K562 (cell line): ENCODE results near the gene SFXN2. TPM values are rescaled to one million over a fixed set of nuclear protein-coding genes. Genes with fewer than 3 reads are reported as not detected.
A peak's percentile ranks its signal among the peaks of the same experiment; 100 is the strongest.

Experiments
- ATAC-seq: fragments of 200-7000 bp; cut with Tn5 transposase; 3 replicates; pipeline ENCODE4 v1.9.1; 2020; ENCODE audit warnings: moderate library complexity
- BruUV-seq: library from RNA; stranded (reverse); fragments of 400-500 nt; replicated peaks from 2 replicates; lab custom pipeline; 2021; lab: Mats Ljungman, UMichigan
- CTCF ChIA-PET: fragments of 300-600 bp; formaldehyde crosslinking; extraction: SDS; loops from one replicate; lab custom pipeline; 2021; ENCODE audit warnings: low intra/inter-chr PET ratio; lab: Yijun Ruan, JAX
- POLR2A ChIA-PET: fragments of 300-600, 350-650 bp; sonication (Branson Sonifier 250); formaldehyde crosslinking; extraction: SDS; loops from one replicate; lab custom pipeline; 2021; ENCODE audit warnings: antibody characterized with exemption, inconsistent platforms; lab: Yijun Ruan, JAX
- DNase-seq, 4 experiments: peaks; one replicate each; pipeline versions ENCODE4 v3.0.0 to v3.0.0-alpha.2; 2011 to 2018; ENCODE audit warnings: low spot score in 3 of 4, mixed read lengths in 3 of 4; ENCODE audit errors: extremely low read depth in 1 of 4
- FAIRE-seq: peaks from 2 replicates; lab custom pipeline; 2011; peaks lifted over from hg19 to GRCh38; lab: Jason Lieb, UNC
- H2AFZ ChIP-seq: 2 replicates; pipeline ENCODE4 v1.6.0; 2011; ENCODE audit warnings: low read depth, low read length, control low read depth, inconsistent platforms
- H3K27ac ChIP-seq: fragments of 200-600 bp; 3 replicates; pipeline ENCODE4 v1.8.0; 2011; ENCODE audit warnings: low read depth, mild to moderate bottlenecking, control low read depth, inconsistent platforms, low read length, moderate library complexity, mixed read lengths; ENCODE audit errors: extremely low read depth
- H3K27me3 ChIP-seq, 2 experiments: fragments of 300-600 bp in 1 of 2; 2 replicates in 1 of 2; 3 replicates in 1 of 2; pipeline versions ENCODE4 v1.6.0 to v1.8.0; 2011; ENCODE audit warnings: inconsistent platforms in 2 of 2, low read length in 2 of 2, mild to moderate bottlenecking in 1 of 2, mixed read lengths in 1 of 2, moderate library complexity in 1 of 2; ENCODE audit not compliant: control insufficient read depth in 2 of 2, insufficient read depth in 2 of 2
- H3K36me3 ChIP-seq: fragments of 300-600 bp; 3 replicates; pipeline ENCODE4 v1.8.0; 2011; ENCODE audit warnings: mild to moderate bottlenecking, low read length, inconsistent platforms; ENCODE audit not compliant: control insufficient read depth, insufficient read depth
- H3K4me1 ChIP-seq, 2 experiments: fragments of 200-600 bp in 1 of 2; replicated peaks in 1 of 2; 2 replicates in 1 of 2; 3 replicates in 1 of 2; pipeline versions ENCODE4 v1.5.1 to v1.8.0; 2011; ENCODE audit warnings: inconsistent platforms in 2 of 2, low read length in 2 of 2, mild to moderate bottlenecking in 1 of 2, mixed read lengths in 1 of 2, moderate library complexity in 1 of 2; ENCODE audit not compliant: control insufficient read depth in 2 of 2, insufficient read depth in 2 of 2
- H3K4me2 ChIP-seq: 2 replicates; pipeline ENCODE4 v1.6.1; 2011; ENCODE audit warnings: low read length, control low read depth, inconsistent platforms, mixed read lengths; ENCODE audit not compliant: insufficient read depth
- H3K4me3 ChIP-seq: fragments of 200-600 bp; sonication (generic), shearing (Covaris generic); 2 replicates; pipeline ENCODE4 v1.5.1; 2016; ENCODE audit warnings: control low read depth, inconsistent platforms
- H3K79me2 ChIP-seq: fragments of 200-600 bp; 3 replicates; pipeline ENCODE4 v1.8.0; 2011; ENCODE audit warnings: low read length, inconsistent platforms; ENCODE audit not compliant: control insufficient read depth, insufficient read depth
- H3K9ac ChIP-seq, 2 experiments: 2 replicates each; pipeline versions ENCODE4 v1.6.0 to v1.6.1; 2011; ENCODE audit warnings: low read depth in 2 of 2, low read length in 2 of 2, control low read depth in 1 of 2, inconsistent platforms in 1 of 2, mild to moderate bottlenecking in 1 of 2, mixed read lengths in 1 of 2; ENCODE audit not compliant: insufficient read depth in 1 of 2
- H3K9me1 ChIP-seq: one replicate; pipeline ENCODE4 v1.6.0; 2011; ENCODE audit warnings: inconsistent platforms, mild to moderate bottlenecking, low read length, moderate library complexity; ENCODE audit not compliant: control insufficient read depth, insufficient read depth
- H3K9me3 ChIP-seq: replicated peaks from 2 replicates; pipeline ENCODE4 v1.5.1; 2011; ENCODE audit warnings: low read depth, low read length, inconsistent platforms; ENCODE audit not compliant: control insufficient read depth, insufficient read depth
- H4K20me1 ChIP-seq: replicated peaks from 2 replicates; pipeline ENCODE4 v1.6.1; 2011; ENCODE audit warnings: low read length, inconsistent platforms, mixed read lengths; ENCODE audit not compliant: control insufficient read depth, insufficient read depth
- GABPA ChIP-seq: fragments of 200-800 bp; sonication (Bioruptor generic); conservative IDR thresholded peaks from 2 replicates; pipeline ENCODE4 v1.6.1; 2016; ENCODE audit warnings: low read depth, missing genetic modification characterization, missing compliant biosample characterization
- PPARD ChIP-seq: fragments of 250-450 bp; sonication (Bioruptor Pico); IDR thresholded peaks from 2 replicates; pipeline ENCODE4 v1.8.0; 2022; ENCODE audit warnings: inconsistent platforms, mild to moderate bottlenecking, moderate library complexity
- ZNF384 ChIP-seq: IDR thresholded peaks from 2 replicates; pipeline ENCODE4 v1.6.1; 2012; ENCODE audit warnings: low read depth, low read length, improper control_type of control experiment
- WGBS: fragments of 100-300 bp; shearing (Covaris generic); methylation state at CpG from one replicate; pipeline ENCODE4 v1.1.6; 2016; ENCODE audit warnings: low coverage, mixed read lengths; ENCODE audit not compliant: insufficient coverage; ENCODE audit errors: missing lambda C conversion rate; 5-methylcytosine and 5-hydroxymethylcytosine counted together
- in situ Hi-C: fragments of 300-500 bp; cut with MboI; formaldehyde crosslinking; loops from 4 replicates; pipeline ENCODE4 v1.15.0; 2018; ENCODE audit warnings: inconsistent platforms, mixed read lengths
- intact Hi-C: fragments of 100-400 bp; cut with micrococcal nuclease; formaldehyde crosslinking; loops from 2 replicates; pipeline ENCODE4 v1.14.2; 2022
- polyA plus RNA-seq, 8 experiments: library from polyadenylated mRNA; depleted of rRNA in 4 of 8; stranded (reverse) in 5 of 8; unstranded in 3 of 8; fragments of >200 nt; fragmentation: Nextera tagmentation in 2 of 8; fragmentation: Illumina TruSeq in 1 of 8; extraction: Ambion mirVana in 2 of 8; extraction: Trizol in 1 of 8; gene quantifications; 2 replicates each; pipeline versions ENCODE4 v1.2.1 to v1.2.3, GENCODE V29; 2011 to 2014; ENCODE audit warnings: inconsistent platforms in 1 of 8, missing spikeins in 1 of 8
- total RNA-seq, 7 experiments: library from RNA; depleted of rRNA in 6 of 7; stranded (reverse); fragments of >200 nt in 6 of 7; fragmentation: Illumina TruSeq in 2 of 7; extraction: Trizol in 2 of 7; gene quantifications; 2 replicates each; pipeline versions ENCODE4 v1.2.1 to v1.2.3, GENCODE V29; 2011 to 2021; ENCODE audit warnings: low replicate concordance in 1 of 7

SFXN2 gene
- total and polyA plus RNA-seq, 9 of the 15 experiments (the other 6 are each of a cell fraction or from before 2014, with no cell fraction given) = 7.3 to 23.8 (median 15.7) TPM

DNA sequence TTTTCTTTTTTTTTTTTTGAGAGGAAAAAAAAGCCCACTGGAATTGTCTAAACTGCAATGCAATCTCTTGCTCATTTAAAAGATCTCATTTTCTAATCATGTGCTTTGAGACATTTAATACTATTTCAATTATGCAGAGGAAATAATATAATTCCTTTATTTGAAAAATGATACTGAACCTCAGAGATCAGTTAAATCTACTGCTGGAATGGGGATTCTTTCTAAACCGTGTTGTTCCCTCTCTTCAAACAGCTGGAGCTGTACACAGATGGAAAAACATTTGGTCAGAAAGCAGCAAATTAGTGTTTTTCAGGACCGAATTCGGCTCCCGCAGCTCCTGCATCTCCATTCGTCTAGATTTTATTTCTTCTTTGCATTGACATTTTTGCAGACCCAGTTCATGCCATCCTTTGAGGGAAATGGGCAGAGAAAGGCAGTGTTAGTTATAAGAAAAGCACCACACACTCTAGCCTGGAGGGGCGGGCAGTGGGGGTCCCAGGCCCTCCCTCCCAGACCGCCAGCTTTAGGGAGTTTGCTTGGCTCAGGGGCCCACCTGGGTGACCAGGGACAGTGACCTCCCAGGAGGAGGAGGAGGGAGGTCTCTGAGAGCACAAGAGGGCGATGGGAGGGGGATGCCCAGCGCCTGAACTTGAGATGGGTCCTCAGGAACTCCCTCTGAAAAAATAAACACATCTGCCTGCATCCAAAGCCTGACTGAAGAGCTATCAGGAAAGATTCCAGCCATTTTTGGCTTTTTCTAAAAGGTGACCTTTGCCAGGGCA lies 37.7 kb upstream of the SFXN2 start:
- H3K27ac ChIP-seq = no peak overlapping the region
- WGBS = 75% methylated on average over 6 of the region's 9 CpGs
- no peaks in the 10 kb centered on the region for H4K20me1 ChIP-seq
- in situ Hi-C loops = no loop called here
- H2AFZ ChIP-seq = no peak overlapping the region
- no peaks in the 10 kb centered on the region for H3K9me3 ChIP-seq
- ATAC-seq = no peak
- no peak for FAIRE-seq
- no TSS peak for BruUV-seq
- POLR2A ChIA-PET = interaction anchor here (0.6 to 1.3 kb wide), 3 partner anchors 11 to 1029 kb away, joined by 3 to 4 read pairs (median 3); no protein-coding TSS in a partner anchor
- H3K4me1 ChIP-seq = peaks cover 26 to 29% of the 10 kb centered on the region in 2 experiments
- H3K4me3 ChIP-seq = no peak overlapping the region
- no peaks in the 10 kb centered on the region for H3K79me2 ChIP-seq
- no peak overlapping the region for H3K9ac ChIP-seq
- no peak for DNase-seq
- H3K9me1 ChIP-seq = no peaks in the 10 kb centered on the region
- no peak overlapping the region for H3K4me2 ChIP-seq
- TF ChIP-seq ZNF384 = 0 out of 2 replicates have a peak, but pooled peaks have one; percentile 67
- TF ChIP-seq PPARD (CRISPR knock-in tag) = no peak
- TF ChIP-seq GABPA (tag) = 0 out of 2 replicates have a peak, but pooled peaks have one; percentile 5
- H3K36me3 ChIP-seq = no peaks in the 10 kb centered on the region
- CTCF ChIA-PET = no interaction called here
- intact Hi-C loops = no loop called here
- H3K27me3 ChIP-seq = no peaks in the 10 kb centered on the region
